GM19468 (cell line): ENCODE results near the gene RAMP3.
"Not testable (repeated sequence)": the region's sequence is repeated elsewhere in the genome, so short reads cannot be mapped to it uniquely, and the experiment has no call there.

Experiments used
- ATAC-seq: cut with Tn5 transposase; IDR thresholded peaks from one replicate; pipeline ENCODE4 v1.9.1; 2021; ENCODE audit warnings: mild to moderate bottlenecking, moderate library complexity, moderate number of reproducible peaks; ENCODE audit not compliant: unreplicated experiment; ENCODE audit errors: extremely low read depth

Gene RAMP3

DNA sequence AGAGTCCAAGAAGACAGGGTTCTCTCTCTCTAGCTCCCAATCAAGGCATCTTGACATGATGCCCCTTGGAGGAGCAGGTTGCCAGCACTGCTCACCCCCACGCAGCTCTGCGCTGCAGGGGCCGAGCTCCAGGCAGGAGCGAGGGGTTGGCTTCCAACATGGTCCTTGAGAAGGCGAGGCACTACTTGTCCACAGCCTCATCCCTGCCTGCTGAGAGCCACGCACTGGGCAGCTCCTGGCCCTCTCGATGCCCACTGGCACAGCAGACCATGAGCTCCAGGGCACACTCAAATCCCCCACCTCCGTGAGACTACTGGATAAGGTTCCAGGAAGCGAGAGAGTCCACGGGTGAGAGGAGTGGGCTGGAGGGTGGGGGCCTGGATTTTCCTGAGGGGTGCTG is 31.1 kb downstream of the RAMP3 start:
- no peak for ATAC-seq

- no peak for ATAC-seq
Observed at GRCh38 chr7:45189151-45189970, 31.8 kb downstream of the RAMP3 start.

DNA sequence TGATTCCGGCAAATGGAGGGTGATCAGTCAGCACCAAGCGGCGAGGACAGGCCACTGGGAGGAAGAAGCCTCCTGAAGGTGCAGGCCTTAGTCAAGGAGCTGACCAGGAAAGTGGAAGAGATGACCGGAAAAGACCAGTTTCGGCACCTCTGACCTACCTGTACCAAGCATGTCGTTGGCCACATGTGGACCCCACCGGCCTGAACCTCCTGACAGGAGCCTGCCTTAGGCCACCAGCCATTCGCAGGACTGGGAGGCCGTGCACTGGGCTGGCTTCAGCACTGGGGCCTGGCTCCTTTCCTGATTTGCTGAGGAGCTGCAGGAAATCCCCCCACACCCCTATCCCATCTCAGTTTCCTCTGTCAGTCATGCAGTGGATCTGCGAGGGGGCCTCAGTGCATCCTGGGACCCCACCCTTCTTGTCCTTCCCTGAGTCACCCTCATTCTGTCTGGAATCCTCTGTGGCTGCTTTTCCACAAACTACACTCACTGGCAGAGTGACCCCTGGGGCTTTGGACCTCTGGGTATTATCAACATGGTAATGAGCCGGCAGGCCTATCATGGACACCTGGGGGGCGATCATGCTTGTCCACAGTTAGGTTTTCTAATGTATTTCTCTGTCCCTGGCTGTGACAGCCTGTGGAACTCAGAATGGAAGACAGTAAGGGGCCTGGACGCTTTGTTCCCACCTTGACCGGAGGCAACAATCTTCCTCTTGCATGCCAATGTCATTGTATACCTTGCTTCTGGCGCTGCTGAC is 33.0 kb downstream of the RAMP3 start:
- no peak for ATAC-seq

- ATAC-seq, result no peak
Observed at GRCh38 chr7:45191396-45191795, 33.8 kb downstream of the RAMP3 start.

DNA sequence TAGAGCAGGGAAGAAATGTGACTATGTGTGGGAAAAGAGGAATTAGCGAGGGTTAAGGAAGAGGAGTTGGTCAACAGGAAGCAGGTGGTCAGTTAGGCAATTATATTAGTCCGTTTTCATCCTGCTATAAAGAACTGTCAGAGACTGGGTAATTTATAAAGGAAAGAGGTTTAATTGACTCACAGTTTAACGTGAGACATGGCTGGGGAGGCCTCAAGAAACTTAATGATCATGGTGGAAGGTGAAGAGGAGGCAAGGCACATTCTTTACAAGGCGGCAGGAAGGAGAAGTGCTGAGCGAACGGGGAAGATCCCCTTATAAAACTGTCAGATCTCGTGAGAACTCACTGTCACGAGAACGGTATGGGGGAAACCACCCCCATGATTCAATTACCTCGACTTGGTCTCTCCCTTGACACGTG is 35.0 kb downstream of the RAMP3 start:
- no peak for ATAC-seq

GRCh38 chr7:45193828-45194227 is 36.2 kb downstream of the RAMP3 start:
- no peak for ATAC-seq

- ATAC-seq, result no peak
Observed at GRCh38 chr7:45196374-45196773, 38.8 kb downstream of the RAMP3 start.

DNA sequence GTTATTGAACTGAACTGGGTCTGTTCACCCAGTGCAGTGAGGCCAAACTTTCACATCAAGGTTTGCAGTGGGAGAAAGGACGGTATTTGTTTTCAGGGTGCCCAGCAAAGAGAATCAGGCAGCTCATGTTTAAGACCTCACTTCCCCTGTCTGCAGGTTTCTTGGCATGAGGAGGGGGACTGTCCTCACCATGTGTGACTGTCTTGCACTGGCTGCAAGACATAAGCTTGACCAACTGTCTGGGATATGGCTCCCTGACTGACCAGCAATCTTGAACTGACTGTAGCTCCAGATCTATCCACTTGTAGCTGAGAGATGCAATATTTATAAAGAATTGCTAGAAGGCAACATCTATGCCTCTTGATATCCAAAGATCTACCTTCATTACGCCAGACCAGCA is 39.9 kb downstream of the RAMP3 start:
- ATAC-seq, result no peak

GRCh38 chr7:45198986-45199385 is 41.4 kb downstream of the RAMP3 start:
- no peak for ATAC-seq

DNA sequence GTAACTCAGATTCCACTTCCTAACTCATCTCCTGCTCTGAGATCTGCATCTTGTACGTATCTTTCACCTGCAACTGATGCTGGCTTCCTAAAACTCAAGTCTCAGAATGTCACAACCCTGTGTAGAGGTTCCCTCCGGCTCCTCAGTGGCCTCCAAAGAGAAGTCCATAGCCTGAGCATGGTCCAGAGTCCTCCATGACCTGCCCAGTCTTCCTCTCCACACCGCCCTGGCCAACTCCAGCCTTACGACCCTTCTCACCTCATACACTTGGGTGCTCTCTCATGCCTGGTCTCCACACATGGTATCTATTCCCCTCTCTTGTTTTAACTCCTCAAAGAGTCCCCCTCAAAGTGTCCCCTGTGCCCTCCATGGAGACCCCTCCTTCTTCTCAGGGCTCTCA is 41.9 kb downstream of the RAMP3 start:
- ATAC-seq, result no peak

GRCh38 chr7:45202625-45203024 is 45.0 kb downstream of the RAMP3 start:
- no peak for ATAC-seq

GRCh38 chr7:45203036-45203435 is 45.4 kb downstream of the RAMP3 start:
- no peak for ATAC-seq

GRCh38 chr7:45203459-45203858 is 45.9 kb downstream of the RAMP3 start:
- no peak for ATAC-seq

DNA sequence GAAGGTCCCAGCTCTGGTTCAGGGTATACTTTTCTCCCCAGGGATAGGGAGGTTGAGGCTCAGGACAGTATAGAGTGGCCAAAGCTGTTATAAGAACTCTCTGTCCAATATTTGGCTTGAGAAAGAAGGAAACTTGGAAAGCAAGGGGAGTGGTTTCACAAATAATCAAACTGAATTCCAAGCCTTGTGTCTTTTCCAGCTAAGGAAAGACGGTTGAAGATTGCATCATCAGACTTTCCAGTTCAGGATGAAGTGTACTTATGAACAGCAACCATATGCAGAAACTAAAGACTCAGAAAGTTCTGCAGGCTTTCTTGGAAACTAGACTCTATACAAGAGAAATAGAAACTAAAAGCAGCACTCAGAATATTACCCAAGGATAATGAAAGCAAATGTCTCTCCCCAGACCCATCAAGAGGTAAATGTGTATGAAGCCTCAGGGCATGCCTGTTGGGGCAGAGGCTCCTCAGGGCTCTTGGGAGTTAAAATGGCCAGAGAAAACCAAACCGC is 46.4 kb downstream of the RAMP3 start:
- peak; percentile 55 for ATAC-seq

- ATAC-seq, result not testable (repeated sequence)
Observed at GRCh38 chr7:45206266-45206665, 48.7 kb downstream of the RAMP3 start.

DNA sequence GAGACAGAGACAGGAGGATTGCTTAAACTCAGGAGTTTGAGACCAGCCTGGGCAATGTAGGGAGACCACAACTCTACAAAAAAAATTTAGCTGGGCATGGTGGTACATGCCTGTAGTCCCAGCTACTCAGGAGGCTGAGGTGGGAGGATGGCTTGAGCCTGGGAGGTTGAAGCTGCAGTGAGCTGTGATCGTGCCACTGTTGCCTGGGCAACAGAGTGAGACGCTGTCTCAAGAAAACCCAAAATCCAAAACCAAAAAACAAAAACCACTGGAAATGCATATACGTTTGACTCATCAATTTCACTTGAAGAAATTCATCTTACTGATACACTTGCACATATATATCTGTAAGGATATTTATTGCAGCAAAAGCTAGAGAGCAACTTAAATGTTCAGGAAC is 52.3 kb downstream of the RAMP3 start:
- not testable (repeated sequence) for ATAC-seq

DNA sequence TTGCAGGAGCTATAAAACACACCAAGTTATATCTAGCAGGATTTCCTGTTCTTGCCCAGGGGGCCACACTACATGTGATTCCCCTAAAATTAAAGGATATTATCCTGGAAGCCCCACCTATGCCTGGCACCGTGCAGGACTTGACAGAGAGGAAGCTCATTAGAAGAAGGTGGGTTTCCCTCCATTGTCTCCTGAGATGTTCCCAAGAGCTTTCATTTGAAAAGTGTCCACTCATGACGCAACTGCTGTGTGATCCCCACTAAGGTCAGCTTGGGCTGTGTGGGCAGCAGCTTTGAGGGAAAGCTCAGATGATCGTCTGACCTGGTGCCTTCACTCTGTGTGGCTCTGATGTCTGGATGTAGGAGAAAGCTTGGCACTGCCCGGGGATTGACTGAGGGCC is 53.5 kb downstream of the RAMP3 start:
- ATAC-seq, result no peak

- ATAC-seq, result no peak
Observed at GRCh38 chr7:45211958-45212357, 54.4 kb downstream of the RAMP3 start.

DNA sequence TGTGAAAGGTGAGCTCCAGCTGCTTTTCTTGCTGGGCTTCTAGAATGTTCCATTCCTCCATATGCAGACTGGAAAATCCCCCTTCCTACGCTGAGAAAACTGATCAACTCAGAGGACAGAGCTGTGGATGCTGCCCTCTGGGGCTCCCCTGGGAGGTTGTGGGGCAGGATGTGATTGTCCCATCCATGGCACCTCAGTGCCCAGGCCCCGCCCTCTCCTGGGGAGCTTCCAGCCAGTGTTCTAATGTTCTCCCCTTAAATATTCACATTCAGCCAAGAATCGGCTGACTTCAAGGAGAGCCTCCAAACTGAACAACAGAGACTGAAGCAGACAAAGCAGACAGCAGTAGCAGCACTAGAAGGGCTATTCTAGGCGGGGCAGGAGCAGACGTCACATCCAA is 55.0 kb downstream of the RAMP3 start:
- ATAC-seq, result no peak

- no peak for ATAC-seq
Observed at GRCh38 chr7:45215601-45216062, 58.0 kb downstream of the RAMP3 start.

DNA sequence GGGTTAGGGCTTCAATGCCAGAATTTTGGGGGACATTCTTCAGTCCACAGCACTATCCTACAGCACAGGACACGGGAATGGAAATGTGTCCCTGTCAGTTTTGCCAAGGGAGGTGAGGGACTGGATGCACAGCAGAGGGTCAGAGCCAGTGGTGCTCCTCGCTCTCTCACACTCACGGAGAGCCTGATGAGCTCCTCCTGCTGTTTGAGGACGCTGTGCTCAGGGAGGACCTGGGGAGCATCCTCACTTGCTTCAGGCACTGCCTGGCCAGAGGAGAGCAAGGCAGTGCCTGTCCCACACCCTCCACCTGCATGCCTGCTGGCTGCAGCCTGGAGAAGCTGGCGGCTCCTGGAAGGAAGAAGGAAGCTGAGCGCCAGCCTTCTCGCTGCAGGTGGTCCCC is 58.6 kb downstream of the RAMP3 start:
- no peak for ATAC-seq
